GM18526 (cell line): ENCODE data around the gene ZNF830.

Experiments used
- POLR2A ChIP-seq: IDR thresholded peaks from 3 replicates; pipeline ENCODE4 v1.6.1; 2011; ENCODE audit not compliant: insufficient read length; ENCODE audit errors: extremely low read depth

Gene ZNF830

DNA sequence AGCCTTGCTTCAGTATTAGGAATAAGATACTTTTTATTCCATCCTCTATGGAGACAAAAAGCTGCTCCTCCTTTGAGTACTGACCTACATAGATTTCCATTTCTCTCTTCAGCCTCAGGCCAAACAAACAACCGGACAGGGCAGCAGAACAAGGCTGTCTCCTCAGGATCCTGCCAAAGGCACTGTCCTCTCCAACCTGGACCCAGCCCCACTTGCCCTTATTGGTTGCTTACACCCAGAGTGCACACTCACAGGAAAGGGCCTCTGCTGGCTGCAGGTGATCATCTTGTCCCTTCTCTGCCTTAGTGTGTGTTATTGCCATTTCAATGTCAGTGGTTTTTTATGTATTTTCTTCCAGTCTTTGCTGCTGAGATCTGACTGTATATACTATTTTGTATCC lies 45.6 kb downstream of the ZNF830 start:
- no peak for TF ChIP-seq POLR2A

GRCh38 chr17:35010093-35010492 lies 48.8 kb downstream of the ZNF830 start:
- TF ChIP-seq POLR2A: no peak

- no peak for TF ChIP-seq POLR2A
Measured at GRCh38 chr17:35011671-35012216, 50.4 kb downstream of the ZNF830 start.
